ENCODE results near the gene NSL1.

- TF ChIP-seq CTCF (IDR thresholded peaks at IDR 0.05) (no peak), POLR2A (IDR thresholded peaks at IDR 0.05) (no peak)
These were observed 78.0 kb downstream of the NSL1 start for GRCh38 chr1:212713465-212714136.

Data from stomach (tissue), 4 donors.